ENCODE results near the gene MPHOSPH10. TPM values are rescaled to one million over a fixed set of nuclear protein-coding genes. Genes with fewer than 3 reads are reported as not detected.
A peak's percentile ranks its signal among the peaks of the same experiment; 100 is the strongest.

MPHOSPH10 gene
- polyA plus RNA-seq, 1 donor (not counting 4 experiments of a cell fraction or from before 2014, with no cell fraction given) = 20.3 TPM

DNA sequence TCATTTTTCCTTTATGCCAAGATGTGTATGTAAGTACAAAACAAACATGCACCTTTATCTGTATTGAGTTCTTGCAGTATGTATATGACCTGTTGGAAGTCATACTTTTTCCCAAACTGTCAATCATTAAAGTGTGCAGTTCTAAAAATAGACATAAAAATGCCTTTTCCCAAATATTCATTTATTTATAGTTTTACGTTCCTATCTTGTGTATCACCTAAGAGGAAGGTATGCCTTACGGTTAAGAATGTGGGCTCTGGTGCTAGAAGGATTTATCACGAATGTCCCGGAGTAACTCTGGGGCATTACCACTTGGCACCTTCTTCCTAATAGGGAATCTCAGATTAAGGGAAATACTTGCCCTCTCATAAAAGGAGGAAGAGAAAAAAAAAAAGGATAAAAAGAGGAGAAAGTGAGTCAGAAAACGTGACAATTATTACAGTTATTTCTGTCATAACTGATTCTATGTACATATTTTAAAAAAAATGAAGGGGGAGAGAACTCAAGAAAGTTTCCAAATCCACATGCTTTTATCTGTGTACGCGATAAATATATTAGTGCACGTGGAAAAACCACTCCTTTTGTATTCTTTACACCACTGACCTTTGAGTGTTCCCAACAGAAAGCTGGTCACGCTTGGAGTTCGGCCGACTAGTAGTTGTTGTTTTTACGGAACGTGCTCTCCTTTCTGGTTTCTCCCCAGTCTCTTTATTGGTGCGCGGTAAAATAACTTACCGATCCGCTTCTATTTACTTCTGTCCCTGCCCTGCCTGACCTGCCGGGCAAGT, 1.1 kb upstream of the MPHOSPH10 start:
- dilution Hi-C loops (cut with MboI; ENCODE audit: extremely low pct_ligation_motif_present, low sequenced_read_pairs) = no loop called here
- peak overlapping the region; percentile 68 to 93 (median 90) for H3K4me3 ChIP-seq (ENCODE audit: control insufficient read depth in 2 of 3, extremely low read depth in 1 of 3, insufficient read depth in 2 of 3, low read depth in 1 of 3, low read length in 3 of 3)
- DNase-seq (ENCODE audit: low read depth, low spot score) (peak; percentile 4), FAIRE-seq (peak; percentile 39)
- peak overlapping the region; percentile 98 for H2AFZ ChIP-seq (ENCODE audit: control insufficient read depth, low read length)
- TF ChIP-seq, protein P1, sequence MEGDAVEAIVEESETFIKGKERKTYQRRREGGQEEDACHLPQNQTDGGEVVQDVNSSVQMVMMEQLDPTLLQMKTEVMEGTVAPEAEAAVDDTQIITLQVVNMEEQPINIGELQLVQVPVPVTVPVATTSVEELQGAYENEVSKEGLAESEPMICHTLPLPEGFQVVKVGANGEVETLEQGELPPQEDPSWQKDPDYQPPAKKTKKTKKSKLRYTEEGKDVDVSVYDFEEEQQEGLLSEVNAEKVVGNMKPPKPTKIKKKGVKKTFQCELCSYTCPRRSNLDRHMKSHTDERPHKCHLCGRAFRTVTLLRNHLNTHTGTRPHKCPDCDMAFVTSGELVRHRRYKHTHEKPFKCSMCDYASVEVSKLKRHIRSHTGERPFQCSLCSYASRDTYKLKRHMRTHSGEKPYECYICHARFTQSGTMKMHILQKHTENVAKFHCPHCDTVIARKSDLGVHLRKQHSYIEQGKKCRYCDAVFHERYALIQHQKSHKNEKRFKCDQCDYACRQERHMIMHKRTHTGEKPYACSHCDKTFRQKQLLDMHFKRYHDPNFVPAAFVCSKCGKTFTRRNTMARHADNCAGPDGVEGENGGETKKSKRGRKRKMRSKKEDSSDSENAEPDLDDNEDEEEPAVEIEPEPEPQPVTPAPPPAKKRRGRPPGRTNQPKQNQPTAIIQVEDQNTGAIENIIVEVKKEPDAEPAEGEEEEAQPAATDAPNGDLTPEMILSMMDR (optimal IDR thresholded peaks at IDR 0.05 in 1 of 3, IDR thresholded peaks at IDR 0.05 in 1 of 3, conservative IDR thresholded peaks at IDR 0.05 in 1 of 3; ENCODE audit: extremely low read depth in 1 of 3, insufficient read depth in 2 of 3, low read length in 3 of 3) = no peak
- no peak for TF ChIP-seq EZH2 (IDR thresholded peaks at IDR 0.05; ENCODE audit: low read length)
- peak overlapping the region; percentile 86 for H3K27ac ChIP-seq (ENCODE audit: control insufficient read depth, insufficient read depth, low read length)
- H4K20me1 ChIP-seq (ENCODE audit: control insufficient read depth, extremely low read depth, insufficient read depth, low read length) = no peaks in the 10 kb centered on the region
- no peaks in the 10 kb centered on the region for H3K27me3 ChIP-seq (ENCODE audit: control insufficient read depth, extremely low read depth, insufficient read depth, low read length)
- peak overlapping the region; percentile 89 for H3K9ac ChIP-seq (ENCODE audit: control insufficient read depth, extremely low read depth, insufficient read depth, low read length)
- peaks cover 30% of the 10 kb centered on the region for H3K79me2 ChIP-seq (ENCODE audit: control insufficient read depth, insufficient read depth, low read length)
- H3K36me3 ChIP-seq (ENCODE audit: control insufficient read depth in 2 of 2, extremely low read depth in 1 of 2, insufficient read depth in 2 of 2, low read length in 2 of 2) = peaks cover 0 to 3% of the 10 kb centered on the region in 2 experiments
- peaks cover 10% of the 10 kb centered on the region for H3K4me1 ChIP-seq (ENCODE audit: control insufficient read depth, extremely low read depth, insufficient read depth, low read length)
- no peaks in the 10 kb centered on the region for H3K9me1 ChIP-seq (ENCODE audit: control insufficient read depth, extremely low read depth, insufficient read depth, low read length)
- H3K4me2 ChIP-seq (ENCODE audit: control insufficient read depth, extremely low read depth, insufficient read depth, low read depth, low read length) = peak overlapping the region; percentile 65
- H3K9me3 ChIP-seq (ENCODE audit: control insufficient read depth, low read depth, low read length) = no peaks in the 10 kb centered on the region

DNA sequence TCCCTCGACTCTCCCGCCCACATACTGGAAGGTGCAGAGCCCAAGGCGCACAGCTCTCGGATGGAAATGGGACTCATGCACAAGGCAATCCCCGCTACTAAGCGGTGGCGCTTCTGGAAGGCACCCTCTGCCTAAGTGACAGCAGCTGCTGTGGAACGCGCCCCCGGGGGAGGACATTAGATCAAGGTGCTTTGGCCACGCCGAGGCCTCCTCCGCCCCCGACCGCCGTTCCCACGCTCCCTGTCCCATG, 607 bp upstream of the MPHOSPH10 start:
- Histone ChIP-seq H3K9me1 (ENCODE audit: control insufficient read depth, extremely low read depth, insufficient read depth, low read length) (no peaks in the 10 kb centered on the region), H4K20me1 (ENCODE audit: control insufficient read depth, extremely low read depth, insufficient read depth, low read length) (no peaks in the 10 kb centered on the region), H3K9ac (ENCODE audit: control insufficient read depth, extremely low read depth, insufficient read depth, low read length) (peak overlapping the region; percentile 89), H2AFZ (ENCODE audit: control insufficient read depth, low read length) (peak overlapping the region; percentile 98), H3K4me2 (ENCODE audit: control insufficient read depth, extremely low read depth, insufficient read depth, low read depth, low read length) (peak overlapping the region; percentile 65), H3K4me3 (ENCODE audit: control insufficient read depth in 2 of 3, extremely low read depth in 1 of 3, insufficient read depth in 2 of 3, low read depth in 1 of 3, low read length in 3 of 3) (peak overlapping the region; percentile 68 to 93 (median 90)), H3K27me3 (ENCODE audit: control insufficient read depth, extremely low read depth, insufficient read depth, low read length) (no peaks in the 10 kb centered on the region), H3K4me1 (ENCODE audit: control insufficient read depth, extremely low read depth, insufficient read depth, low read length) (peaks cover 10% of the 10 kb centered on the region), H3K9me3 (ENCODE audit: control insufficient read depth, low read depth, low read length) (no peaks in the 10 kb centered on the region), H3K36me3 (ENCODE audit: control insufficient read depth in 2 of 2, extremely low read depth in 1 of 2, insufficient read depth in 2 of 2, low read length in 2 of 2) (peaks cover 0 to 3% of the 10 kb centered on the region in 2 experiments), H3K27ac (ENCODE audit: control insufficient read depth, insufficient read depth, low read length) (peak overlapping the region; percentile 86), H3K79me2 (ENCODE audit: control insufficient read depth, insufficient read depth, low read length) (peaks cover 30% of the 10 kb centered on the region)
- dilution Hi-C loops (cut with MboI; ENCODE audit: extremely low pct_ligation_motif_present, low sequenced_read_pairs) = no loop called here
- FAIRE-seq (no peak), DNase-seq (ENCODE audit: low read depth, low spot score) (peak; percentile 44)
- no peak for TF ChIP-seq EZH2 (IDR thresholded peaks at IDR 0.05; ENCODE audit: low read length)
- TF ChIP-seq, protein P1 (optimal IDR thresholded peaks at IDR 0.05 in 1 of 3, IDR thresholded peaks at IDR 0.05 in 1 of 3, conservative IDR thresholded peaks at IDR 0.05 in 1 of 3; ENCODE audit: extremely low read depth in 1 of 3, insufficient read depth in 2 of 3, low read length in 3 of 3) = no peak

Measured in keratinocyte (primary cell).